ENCODE data around the gene SPAG9. TPM values are rescaled to one million over a fixed set of nuclear protein-coding genes. Genes with fewer than 3 reads are reported as not detected.

Gene SPAG9
- total and polyA plus RNA-seq, 3 experiments from 2014 or later: 10.5 to 43.0 (median 40.6) TPM

Other genes starting within 250 kb of the SPAG9 start
- 100 to 1,000 TPM; 401 to 404 TPM for gene NME1, start 32.7 kb upstream of the SPAG9 start, total RNA-seq
- 61.2 TPM for gene NME1, start 32.7 kb upstream of the SPAG9 start, polyA plus RNA-seq
- 100 to 1,000 TPM; 926 to 930 TPM for gene NME2, start 45.5 kb upstream of the SPAG9 start, total RNA-seq
- 286 TPM for gene NME2, start 45.5 kb upstream of the SPAG9 start, polyA plus RNA-seq
- gene MBTD1, start 139.2 kb upstream of the SPAG9 start, total RNA-seq: 1 to 10 TPM; 8.8 to 9.0 TPM
- gene MBTD1, start 139.2 kb upstream of the SPAG9 start, polyA plus RNA-seq: 3.3 TPM
- gene UTP18, start 139.7 kb upstream of the SPAG9 start, total RNA-seq: 10 to 100 TPM; 80.5 to 82.1 TPM
- 50.4 TPM for gene UTP18, start 139.7 kb upstream of the SPAG9 start, polyA plus RNA-seq